ENCODE measurements around the gene SPIRE1. TPM values are rescaled to one million over a fixed set of nuclear protein-coding genes. Genes with fewer than 3 reads are reported as not detected.
"Not testable (repeated sequence)": the region's sequence is repeated elsewhere in the genome, so short reads cannot be mapped to it uniquely, and the experiment has no call there.

Gene SPIRE1
- total and polyA plus RNA-seq, 2 of the 4 experiments (the other 2 are of a cell fraction) = 11.6 to 31.4 TPM

- Histone ChIP-seq H2BK120ac (ENCODE audit: low read depth, low read length) (no peak overlapping the region), H3K27me3 (ENCODE audit: control insufficient read depth, insufficient read depth, low read length) (no peaks in the 10 kb centered on the region), H3K56ac (ENCODE audit: extremely low read depth, insufficient read depth, low read length) (no peak overlapping the region), H3K14ac (replicated peaks; ENCODE audit: low read depth, low read length) (no peak overlapping the region), H3K23ac (ENCODE audit: low read depth, low read length) (no peak overlapping the region), H2BK15ac (ENCODE audit: low read depth, low read length) (no peak overlapping the region), H3K4me2 (ENCODE audit: low read depth, low read length) (no peak overlapping the region), H3K4ac (ENCODE audit: low read depth, low read length) (no peak overlapping the region), H2AK5ac (ENCODE audit: low read depth, low read length) (no peak overlapping the region), H2BK5ac (ENCODE audit: low read depth, low read length, poor library complexity, severe bottlenecking) (no peak overlapping the region), H4K5ac (ENCODE audit: low read depth, low read length) (no peak overlapping the region), H4K8ac (ENCODE audit: low read depth in 2 of 2, low read length in 2 of 2) (no peak overlapping the region), H3K18ac (ENCODE audit: low read depth, low read length) (no peak overlapping the region), H2AK9ac (replicated peaks; ENCODE audit: low read depth, low read length, poor library complexity) (no peak overlapping the region), H2AFZ (replicated peaks; ENCODE audit: low read length, poor library complexity) (no peak overlapping the region), H3K9me1 (ENCODE audit: insufficient read depth, low read length) (no peaks in the 10 kb centered on the region), H4K20me1 (ENCODE audit: insufficient read depth, low read length) (no peaks in the 10 kb centered on the region), H3K36me3 (ENCODE audit: control insufficient read depth, insufficient read depth, low read length) (no peaks in the 10 kb centered on the region), H4K91ac (ENCODE audit: insufficient read depth, low read depth, low read length) (no peak overlapping the region), H3K79me1 (ENCODE audit: low read depth in 1 of 2, low read length in 2 of 2) (peaks cover 21% of the 10 kb centered on the region in 2 experiments), H3K4me3 (ENCODE audit: insufficient read depth, low read depth, low read length) (no peak overlapping the region), H3K27ac (ENCODE audit: insufficient read depth, low read length) (no peak overlapping the region), H2BK20ac (ENCODE audit: low read depth, low read length) (no peak overlapping the region), H3K9ac (ENCODE audit: low read depth, low read length) (no peak overlapping the region), H3K4me1 (ENCODE audit: control insufficient read depth, insufficient read depth, low read length) (no peaks in the 10 kb centered on the region), H3K9me3 (ENCODE audit: control insufficient read depth, insufficient read depth, low read length) (peaks cover 2% of the 10 kb centered on the region)
- TF ChIP-seq CHD1 (IDR thresholded peaks at IDR 0.05; ENCODE audit: low read depth, low read length) = no peak
- POLR2A ChIA-PET (ENCODE audit: unreplicated experiment) = no interaction called here
- intact Hi-C loops (cut with micrococcal nuclease) = no loop called here
- in situ Hi-C loops (cut with MboI; ENCODE audit: low sequenced_read_pairs) = no loop called here
- BruUV-seq (replicated peaks) = no TSS peak
- CTCF ChIA-PET = no interaction called here
- no CpG with 5 or more reads among the region's 2 CpGs for WGBS, 2 experiments (ENCODE audit: extremely low coverage in 2 of 2, insufficient read length in 1 of 2)
- DNase-seq (no peak), ATAC-seq (ENCODE audit: low read depth) (no peak)
- dilution Hi-C loops (cut with HindIII; ENCODE audit: low sequenced_read_pairs, unreplicated experiment) = no loop called here
Observed at GRCh38 chr18:12564378-12564777, 93.5 kb downstream of the SPIRE1 start.

- POLR2A ChIA-PET (ENCODE audit: unreplicated experiment); H3K4me2 ChIP-seq (ENCODE audit: low read depth, low read length); CTCF ChIA-PET; H3K56ac ChIP-seq (ENCODE audit: extremely low read depth, insufficient read depth, low read length); H3K9me3 ChIP-seq (ENCODE audit: control insufficient read depth, insufficient read depth, low read length); H3K27me3 ChIP-seq (ENCODE audit: control insufficient read depth, insufficient read depth, low read length); H2BK5ac ChIP-seq (ENCODE audit: low read depth, low read length, poor library complexity, severe bottlenecking); dilution Hi-C loops (cut with HindIII; ENCODE audit: low sequenced_read_pairs, unreplicated experiment); H4K20me1 ChIP-seq (ENCODE audit: insufficient read depth, low read length); H3K9me1 ChIP-seq (ENCODE audit: insufficient read depth, low read length); DNase-seq; H3K4me1 ChIP-seq (ENCODE audit: control insufficient read depth, insufficient read depth, low read length); ATAC-seq (ENCODE audit: low read depth); H2AFZ ChIP-seq (replicated peaks; ENCODE audit: low read length, poor library complexity); H3K4me3 ChIP-seq (ENCODE audit: insufficient read depth, low read depth, low read length); H4K8ac ChIP-seq (ENCODE audit: low read depth in 2 of 2, low read length in 2 of 2); H3K4ac ChIP-seq (ENCODE audit: low read depth, low read length); BruUV-seq (replicated peaks); H3K23ac ChIP-seq (ENCODE audit: low read depth, low read length); H2AK5ac ChIP-seq (ENCODE audit: low read depth, low read length); H3K36me3 ChIP-seq (ENCODE audit: control insufficient read depth, insufficient read depth, low read length); H3K18ac ChIP-seq (ENCODE audit: low read depth, low read length); H4K91ac ChIP-seq (ENCODE audit: insufficient read depth, low read depth, low read length); H2BK20ac ChIP-seq (ENCODE audit: low read depth, low read length); H2BK15ac ChIP-seq (ENCODE audit: low read depth, low read length); H3K14ac ChIP-seq (replicated peaks; ENCODE audit: low read depth, low read length); H2AK9ac ChIP-seq (replicated peaks; ENCODE audit: low read depth, low read length, poor library complexity); H3K79me1 ChIP-seq (ENCODE audit: low read depth in 1 of 2, low read length in 2 of 2); H3K27ac ChIP-seq (ENCODE audit: insufficient read depth, low read length); H3K9ac ChIP-seq (ENCODE audit: low read depth, low read length); in situ Hi-C loops (cut with MboI; ENCODE audit: low sequenced_read_pairs); H4K5ac ChIP-seq (ENCODE audit: low read depth, low read length); intact Hi-C loops (cut with micrococcal nuclease); H2BK120ac ChIP-seq (ENCODE audit: low read depth, low read length): not testable (repeated sequence)
- no CpG with 5 or more reads among the region's 6 CpGs for whole genome bisulfite sequencing, 2 experiments (ENCODE audit: extremely low coverage in 2 of 2, insufficient read length in 1 of 2)
Observed at GRCh38 chr18:12560600-12560999, 97.3 kb downstream of the SPIRE1 start.

Data from IMR-90 (cell line).